Neuronal stem cell (in vitro differentiated cells): ENCODE data around the gene SYT5.

Experiments
- DNase-seq: peaks from one replicate; pipeline ENCODE4 v3.0.0-alpha.2; 2013; ENCODE audit warnings: low spot score
- H2AFZ ChIP-seq: one replicate; pipeline ENCODE4 v1.6.1; 2013; ENCODE audit warnings: mild to moderate bottlenecking, low read length, inconsistent platforms
- H2AK5ac ChIP-seq: 2 replicates; pipeline ENCODE4 v1.6.1; 2013; ENCODE audit warnings: low read depth, mild to moderate bottlenecking, inconsistent platforms, low read length, moderate library complexity, mixed read lengths
- H2BK120ac ChIP-seq: 2 replicates; pipeline ENCODE4 v1.6.1; 2013; ENCODE audit warnings: low read depth, mild to moderate bottlenecking, inconsistent platforms, low read length, moderate library complexity, mixed read lengths
- H2BK12ac ChIP-seq: one replicate; pipeline ENCODE4 v1.6.1; 2013; ENCODE audit warnings: low read length, inconsistent platforms
- H2BK15ac ChIP-seq: 2 replicates; pipeline ENCODE4 v1.6.1; 2013; ENCODE audit warnings: mild to moderate bottlenecking, low read length, inconsistent platforms, mixed read lengths
- H2BK5ac ChIP-seq: one replicate; pipeline ENCODE4 v1.6.1; 2013; ENCODE audit warnings: inconsistent platforms, mild to moderate bottlenecking, low read length, moderate library complexity
- H3K14ac ChIP-seq: one replicate; pipeline ENCODE4 v1.6.1; 2013; ENCODE audit warnings: low read length, inconsistent platforms
- H3K18ac ChIP-seq: 2 replicates; pipeline ENCODE4 v1.6.1; 2013; ENCODE audit warnings: low read length, inconsistent platforms
- H3K23ac ChIP-seq: 2 replicates; pipeline ENCODE4 v1.6.1; 2013; ENCODE audit warnings: low read depth, mild to moderate bottlenecking, mixed read lengths, low read length, inconsistent platforms; ENCODE audit not compliant: poor library complexity
- H3K27ac ChIP-seq: replicated peaks from 3 replicates; pipeline ENCODE4 v1.5.1; 2013; ENCODE audit warnings: low read length, inconsistent platforms
- H3K27me3 ChIP-seq, 3 experiments: 2 replicates each; pipeline ENCODE4 v1.6.1; 2013; ENCODE audit warnings: low read length in 3 of 3, mild to moderate bottlenecking in 2 of 3, inconsistent platforms in 1 of 3, low read depth in 1 of 3, mixed read lengths in 1 of 3, moderate library complexity in 1 of 3; ENCODE audit not compliant: control insufficient read depth in 3 of 3, insufficient read depth in 3 of 3
- H3K36me3 ChIP-seq, 2 donors: replicated peaks in 1 of 2; 2 replicates each; pipeline ENCODE4 v1.6.1; 2013; ENCODE audit warnings: low read length in 2 of 2; ENCODE audit not compliant: control insufficient read depth in 2 of 2, insufficient read depth in 2 of 2
- H3K4ac ChIP-seq: 2 replicates; pipeline ENCODE4 v1.6.1; 2013; ENCODE audit warnings: inconsistent platforms, mild to moderate bottlenecking, low read length, moderate library complexity
- H3K4me1 ChIP-seq, 2 donors: 1 replicate in 1 of 2; 2 replicates in 1 of 2; pipeline ENCODE4 v1.6.1; 2013; ENCODE audit warnings: low read length in 2 of 2, low read depth in 1 of 2; ENCODE audit not compliant: control insufficient read depth in 2 of 2, insufficient read depth in 1 of 2
- H3K4me2 ChIP-seq: one replicate; pipeline ENCODE4 v1.6.1; 2013; ENCODE audit warnings: mild to moderate bottlenecking, low read length, inconsistent platforms; ENCODE audit not compliant: insufficient read depth, poor library complexity, severe bottlenecking
- H3K4me3 ChIP-seq, 2 donors: 2 replicates each; pipeline ENCODE4 v1.5.1; 2013; ENCODE audit warnings: low read length in 2 of 2, mild to moderate bottlenecking in 2 of 2, inconsistent platforms in 1 of 2, moderate library complexity in 1 of 2
- H3K79me1 ChIP-seq: one replicate; pipeline ENCODE4 v1.6.1; 2013; ENCODE audit warnings: low read depth, mild to moderate bottlenecking, inconsistent platforms, low read length, moderate library complexity
- H3K9ac ChIP-seq: one replicate; pipeline ENCODE4 v1.6.1; 2013; ENCODE audit warnings: mild to moderate bottlenecking, low read depth, low read length, inconsistent platforms; ENCODE audit not compliant: poor library complexity
- H3K9me3 ChIP-seq, 2 donors: replicated peaks in 1 of 2; 2 replicates each; pipeline versions ENCODE3 to v1.6.1; 2013; ENCODE audit warnings: low read length in 2 of 2, mild to moderate bottlenecking in 2 of 2, inconsistent platforms in 1 of 2, low read depth in 1 of 2, mixed read lengths in 1 of 2, moderate library complexity in 1 of 2; ENCODE audit not compliant: control insufficient read depth in 2 of 2, insufficient read depth in 1 of 2
- H4K8ac ChIP-seq: one replicate; pipeline ENCODE4 v1.6.1; 2013; ENCODE audit warnings: low read depth, mild to moderate bottlenecking, inconsistent platforms, low read length, moderate library complexity
- H4K91ac ChIP-seq: one replicate; pipeline ENCODE4 v1.6.1; 2013; ENCODE audit warnings: low read length, low read depth, mild to moderate bottlenecking, inconsistent platforms; ENCODE audit not compliant: poor library complexity
- WGBS, 2 donors: extraction: QIAGEN DNeasy Blood & Tissue Kit; methylation state at CpG; one replicate each; pipeline ENCODE4 v1.1.7; 2013; ENCODE audit warnings: missing lambda C conversion rate in 2 of 2, mixed read lengths in 1 of 2; ENCODE audit not compliant: insufficient read length in 2 of 2, insufficient replicate concordance in 1 of 2; ENCODE audit errors: extremely low coverage in 2 of 2; 5-methylcytosine and 5-hydroxymethylcytosine counted together

The SYT5 gene

GRCh38 chr19:55136399-55137102, 43.5 kb downstream of the SYT5 start:
- H3K4ac ChIP-seq, result no peak overlapping the region
- no peak overlapping the region for H3K14ac ChIP-seq
- no peak overlapping the region for H3K4me2 ChIP-seq
- no peak overlapping the region for H4K8ac ChIP-seq
- H3K9ac ChIP-seq, result no peak overlapping the region
- H2AFZ ChIP-seq, result no peak overlapping the region
- H3K27me3 ChIP-seq, result peaks cover 0 to 3% (median 0%) of the 10 kb centered on the region in 3 experiments
- H3K23ac ChIP-seq, result no peak overlapping the region
- no peak for DNase-seq
- no peak overlapping the region for H2BK15ac ChIP-seq
- peaks cover 0 to 2% of the 10 kb centered on the region in 2 donors for H3K36me3 ChIP-seq
- H3K27ac ChIP-seq, result no peak overlapping the region
- no peak overlapping the region for H3K18ac ChIP-seq
- no peak overlapping the region for H2BK12ac ChIP-seq
- H2AK5ac ChIP-seq, result no peak overlapping the region
- peaks cover 10 to 13% of the 10 kb centered on the region in 2 donors for H3K4me1 ChIP-seq
- no peak overlapping the region for H2BK5ac ChIP-seq
- no CpG with 5 or more reads among the region's 17 CpGs for WGBS, 2 donors
- no peak overlapping the region for H3K4me3 ChIP-seq
- H4K91ac ChIP-seq, result no peak overlapping the region
- no peak overlapping the region for H2BK120ac ChIP-seq
- H3K9me3 ChIP-seq, result no peaks in the 10 kb centered on the region
- H3K79me1 ChIP-seq, result no peaks in the 10 kb centered on the region

GRCh38 chr19:55134736-55135135, 45.4 kb downstream of the SYT5 start:
- H3K27ac ChIP-seq, result no peak overlapping the region
- H3K9ac ChIP-seq, result no peak overlapping the region
- no peak for DNase-seq
- H3K4me3 ChIP-seq, result no peak overlapping the region
- H2BK120ac ChIP-seq, result no peak overlapping the region
- H3K18ac ChIP-seq, result no peak overlapping the region
- H2AFZ ChIP-seq, result no peak overlapping the region
- H3K36me3 ChIP-seq, result peaks cover 0 to 2% of the 10 kb centered on the region in 2 donors
- H3K4me1 ChIP-seq, result peaks cover 7 to 11% of the 10 kb centered on the region in 2 donors
- H3K14ac ChIP-seq, result no peak overlapping the region
- no peak overlapping the region for H2BK12ac ChIP-seq
- H3K9me3 ChIP-seq, result no peaks in the 10 kb centered on the region
- H3K79me1 ChIP-seq, result no peaks in the 10 kb centered on the region
- no peak overlapping the region for H4K8ac ChIP-seq
- no peak overlapping the region for H3K23ac ChIP-seq
- no peak overlapping the region for H3K4ac ChIP-seq
- H2AK5ac ChIP-seq, result no peak overlapping the region
- H4K91ac ChIP-seq, result no peak overlapping the region
- no peak overlapping the region for H3K4me2 ChIP-seq
- no CpG with 5 or more reads among the region's 3 CpGs for WGBS, 2 donors
- peaks cover 0 to 11% (median 0%) of the 10 kb centered on the region in 3 experiments for H3K27me3 ChIP-seq
- no peak overlapping the region for H2BK5ac ChIP-seq
- no peak overlapping the region for H2BK15ac ChIP-seq

- Histone ChIP-seq H3K9ac (peak overlapping the region; percentile 70), H2AFZ (peak overlapping the region; percentile 81)
These were observed 46.2 kb downstream of the SYT5 start for GRCh38 chr19:55133639-55134444.

More at GRCh38 chr19:55133639-55134444, 46.2 kb downstream of the SYT5 start:
- Histone ChIP-seq H2BK5ac (peak overlapping the region; percentile 66), H3K9me3 (no peaks in the 10 kb centered on the region), H3K27me3 (peaks cover 0 to 17% (median 0%) of the 10 kb centered on the region in 3 experiments), H3K27ac (no peak overlapping the region), H2BK15ac (peak overlapping the region; percentile 89), H3K4me3 (no peak overlapping the region), H4K91ac (no peak overlapping the region), H3K4me2 (peak overlapping the region; percentile 2), H3K14ac (peak overlapping the region; percentile 21), H2BK12ac (peak overlapping the region; percentile 84), H4K8ac (no peak overlapping the region), H2BK120ac (no peak overlapping the region), H3K18ac (peak overlapping the region; percentile 90), H3K23ac (no peak overlapping the region), H3K36me3 (peaks cover 0 to 2% of the 10 kb centered on the region in 2 donors), H3K4ac (peak overlapping the region; percentile 23), H3K4me1 (peaks cover 7 to 11% of the 10 kb centered on the region in 2 donors), H3K79me1 (no peaks in the 10 kb centered on the region), H2AK5ac (peak overlapping the region; percentile 88)
- WGBS, 2 donors, result no CpG with 5 or more reads among the region's 25 CpGs
- DNase-seq, result no peak
